Measurements from ENCODE around the gene IL18RAP.
A peak's percentile ranks its signal among the peaks of the same experiment; 100 is the strongest.

Gene IL18RAP

GRCh38 chr2:102424754-102425153 lies 1.8 kb downstream of the IL18RAP start:
- DNase-seq: no peak

GRCh38 chr2:102425441-102426132 lies 2.6 kb downstream of the IL18RAP start:
- DNase-seq: no peak

- no peak for DNase-seq
Observed at GRCh38 chr2:102427249-102427648, 4.3 kb downstream of the IL18RAP start.

- no peak for DNase-seq
Observed at GRCh38 chr2:102428573-102428972, 5.6 kb downstream of the IL18RAP start.

- no peak for DNase-seq
Observed at GRCh38 chr2:102432386-102432785, 9.4 kb downstream of the IL18RAP start.

- no peak for DNase-seq
Observed at GRCh38 chr2:102433973-102434654, 11.2 kb downstream of the IL18RAP start.

GRCh38 chr2:102434655-102435381 lies 11.9 kb downstream of the IL18RAP start:
- no peak for DNase-seq

GRCh38 chr2:102435741-102436140 lies 12.8 kb downstream of the IL18RAP start:
- DNase-seq: no peak

- DNase-seq: no peak
Observed at GRCh38 chr2:102436323-102436722, 13.4 kb downstream of the IL18RAP start.

- DNase-seq: no peak
Observed at GRCh38 chr2:102437122-102437521, 14.2 kb downstream of the IL18RAP start.

GRCh38 chr2:102438111-102438510 lies 15.2 kb downstream of the IL18RAP start:
- no peak for DNase-seq

GRCh38 chr2:102438578-102438977 lies 15.6 kb downstream of the IL18RAP start:
- no peak for DNase-seq

GRCh38 chr2:102439065-102439695 lies 16.2 kb downstream of the IL18RAP start:
- no peak for DNase-seq

- DNase-seq: no peak
Observed at GRCh38 chr2:102442967-102443828, 20.2 kb downstream of the IL18RAP start.

- DNase-seq: no peak
Observed at GRCh38 chr2:102444233-102444632, 21.3 kb downstream of the IL18RAP start.

- DNase-seq: no peak
Observed at GRCh38 chr2:102446936-102447335, 24.0 kb downstream of the IL18RAP start.

GRCh38 chr2:102449370-102449974 lies 26.5 kb downstream of the IL18RAP start:
- DNase-seq: peak; percentile 3

GRCh38 chr2:102451968-102452367 lies 29.0 kb downstream of the IL18RAP start:
- DNase-seq: no peak

- no peak for DNase-seq
Observed at GRCh38 chr2:102453501-102453900, 30.5 kb downstream of the IL18RAP start.

- no peak for DNase-seq
Observed at GRCh38 chr2:102455061-102455670, 32.2 kb downstream of the IL18RAP start.

GRCh38 chr2:102460467-102460866 lies 37.5 kb downstream of the IL18RAP start:
- DNase-seq: no peak

- no peak for DNase-seq
Observed at GRCh38 chr2:102461188-102461587, 38.2 kb downstream of the IL18RAP start.
